ENCODE measurements around the gene SMC5. TPM values are rescaled to one million over a fixed set of nuclear protein-coding genes. Genes with fewer than 3 reads are reported as not detected.
A peak's percentile ranks its signal among the peaks of the same experiment; 100 is the strongest.

Gene SMC5
- total RNA-seq, 4 donors from 2014 or later: 17.2 to 27.4 (median 17.8) TPM

- intact Hi-C loops (cut with DNase I): loop anchor here (10.0 kb wide), 3 partner anchors 57 to 583 kb away; partner anchors contain the start of gene APBA1
- no peaks in the 10 kb centered on the region for H3K27me3 ChIP-seq
- no peak for DNase-seq (ENCODE audit: extremely low spot score)
- 75% methylated on average over 3 of the region's 3 CpGs for WGBS
- peak overlapping the region in 3 of 4 donors; percentile 80 to 83 (median 81) for H3K4me3 ChIP-seq
- peaks cover 33 to 59% (median 53%) of the 10 kb centered on the region in 4 donors for H3K4me1 ChIP-seq
- peak overlapping the region; percentile 92 to 94 (median 92) for H3K27ac ChIP-seq (replicated peaks in 1 of 4)
- TF ChIP-seq POLR2AphosphoS5 (IDR thresholded peaks at IDR 0.05) (no peak), POLR2A (IDR thresholded peaks at IDR 0.05; ENCODE audit: low read depth) (no peak), EP300 (IDR thresholded peaks at IDR 0.05) (no peak), CTCF (IDR thresholded peaks at IDR 0.05) (no peak)
- no peaks in the 10 kb centered on the region for H3K9me3 ChIP-seq
- peaks cover 0 to 8% (median 0%) of the 10 kb centered on the region in 4 donors for H3K36me3 ChIP-seq
These were observed 1.3 kb upstream of the SMC5 start for GRCh38 chr9:70257502-70257901.

- Histone ChIP-seq H3K4me3 (peak overlapping the region; percentile 72 to 83 (median 80)), H3K4me1 (peaks cover 38 to 65% (median 60%) of the 10 kb centered on the region in 4 donors), H3K36me3 (peaks cover 0 to 8% (median 0%) of the 10 kb centered on the region in 4 donors), H3K27ac (replicated peaks in 1 of 4) (peak overlapping the region; percentile 92 to 94 (median 92)), H3K27me3 (no peaks in the 10 kb centered on the region), H3K9me3 (no peaks in the 10 kb centered on the region)
- no peak for DNase-seq (ENCODE audit: extremely low spot score)
- no peak for TF ChIP-seq POLR2AphosphoS5 (IDR thresholded peaks at IDR 0.05)
- no peak for TF ChIP-seq POLR2A (IDR thresholded peaks at IDR 0.05; ENCODE audit: low read depth)
- TF ChIP-seq CTCF (IDR thresholded peaks at IDR 0.05): no peak
- TF ChIP-seq EP300 (IDR thresholded peaks at IDR 0.05): no peak
- WGBS: 7% methylated on average over 26 of the region's 27 CpGs
- intact Hi-C loops (cut with DNase I): loop anchor here (10.0 kb wide), 3 partner anchors 57 to 583 kb away; partner anchors contain the start of gene APBA1
These were observed 637 bp upstream of the SMC5 start for GRCh38 chr9:70257991-70258691.

GRCh38 chr9:70259512-70259802, 679 bp downstream of the SMC5 start:
- Histone ChIP-seq H3K9me3 (no peaks in the 10 kb centered on the region), H3K36me3 (peaks cover 0 to 11% (median 3%) of the 10 kb centered on the region in 4 donors), H3K27ac (replicated peaks in 1 of 4) (peak overlapping the region; percentile 92 to 94 (median 92)), H3K27me3 (no peaks in the 10 kb centered on the region), H3K4me1 (peaks cover 42 to 71% (median 66%) of the 10 kb centered on the region in 4 donors), H3K4me3 (peak overlapping the region; percentile 72 to 83 (median 80))
- DNase-seq (ENCODE audit: extremely low spot score): no peak
- intact Hi-C loops (cut with DNase I): loop anchor here (10.0 kb wide), 3 partner anchors 55 to 585 kb away; partner anchors contain the start of gene APBA1
- no peak for TF ChIP-seq CTCF (IDR thresholded peaks at IDR 0.05)
- no peak for TF ChIP-seq EP300 (IDR thresholded peaks at IDR 0.05)
- TF ChIP-seq POLR2AphosphoS5 (IDR thresholded peaks at IDR 0.05): no peak
- no peak for TF ChIP-seq POLR2A (IDR thresholded peaks at IDR 0.05; ENCODE audit: low read depth)
- 3% methylated on average over 10 of the region's 10 CpGs for WGBS

GRCh38 chr9:70260007-70260443, 1.2 kb downstream of the SMC5 start:
- intact Hi-C loops (cut with DNase I): loop anchor here (5.0 kb wide), 1 partner anchor 342 kb away; no protein-coding TSS in a partner anchor
- no peak for DNase-seq (ENCODE audit: extremely low spot score)

More at GRCh38 chr9:70260007-70260443, 1.2 kb downstream of the SMC5 start:
- H3K4me3 ChIP-seq: peak overlapping the region; percentile 72 to 83 (median 80)
- no peaks in the 10 kb centered on the region for H3K9me3 ChIP-seq
- WGBS: 94% methylated on average over 30 of the region's 30 CpGs
- no peaks in the 10 kb centered on the region for H3K27me3 ChIP-seq
- peaks cover 42 to 71% (median 66%) of the 10 kb centered on the region in 4 donors for H3K4me1 ChIP-seq
- H3K27ac ChIP-seq (replicated peaks in 1 of 4): peak overlapping the region in 1 of 4 donors; percentile 94
- TF ChIP-seq CTCF (IDR thresholded peaks at IDR 0.05): no peak
- no peak for TF ChIP-seq EP300 (IDR thresholded peaks at IDR 0.05)
- TF ChIP-seq POLR2AphosphoS5 (IDR thresholded peaks at IDR 0.05): no peak
- no peak for TF ChIP-seq POLR2A (IDR thresholded peaks at IDR 0.05; ENCODE audit: low read depth)
- H3K36me3 ChIP-seq: peaks cover 4 to 16% (median 9%) of the 10 kb centered on the region in 4 donors

Measured in esophagus muscularis mucosa (tissue), 4 donors.